PC-9 (cell line): Measurements from ENCODE around the gene FOXN3. TPM values are rescaled to one million over a fixed set of nuclear protein-coding genes. Genes with fewer than 3 reads are reported as not detected.

ENCODE experiments used
- BruUV-seq: library from RNA; stranded (reverse); fragments of 400-500 nt; replicated peaks from 2 replicates; lab custom pipeline; 2021; lab: Mats Ljungman, UMichigan
- CTCF ChIA-PET: fragments of 300-600 bp; sonication (Branson Sonifier 250); formaldehyde crosslinking; loops from one replicate; lab custom pipeline; 2022; ENCODE audit warnings: antibody characterized with exemption; lab: Charles Lee
- POLR2A ChIA-PET: fragments of 300-600 bp; sonication (Branson Sonifier 250); formaldehyde crosslinking; loops from one replicate; lab custom pipeline; 2022; ENCODE audit warnings: antibody characterized with exemption; ENCODE audit not compliant: unreplicated experiment; lab: Charles Lee
- DNase-seq, 2 experiments: peaks; one replicate each; pipeline versions ENCODE4 v3.0.0 to v3.0.0-alpha.2; 2015 to 2022; ENCODE audit warnings: mixed read lengths in 1 of 2
- H2AFZ ChIP-seq: fragments of 200-600 bp; sonication (generic); 2 replicates; pipeline ENCODE4 v1.8.1; 2017; ENCODE audit warnings: antibody characterized with exemption
- H3F3A ChIP-seq: fragments of 200-600 bp; sonication (generic); 2 replicates; pipeline ENCODE4 v1.8.1; 2017; ENCODE audit warnings: antibody characterized with exemption, mild to moderate bottlenecking, low read depth; ENCODE audit not compliant: insufficient read depth
- H3K27ac ChIP-seq: fragments of 200-600 bp; sonication (generic); 2 replicates; pipeline ENCODE4 v1.6.1; 2016; ENCODE audit warnings: mixed run types
- H3K27me3 ChIP-seq: fragments of 200-600 bp; sonication (generic); 2 replicates; pipeline ENCODE4 v1.6.1; 2016; ENCODE audit warnings: low read depth, mixed run types; ENCODE audit not compliant: insufficient read depth
- H3K36me3 ChIP-seq: fragments of 200-600 bp; sonication (generic); 2 replicates; pipeline ENCODE4 v1.6.1; 2016; ENCODE audit warnings: low read depth, mixed run types
- H3K4me1 ChIP-seq: fragments of 200-600 bp; sonication (generic); replicated peaks from 2 replicates; pipeline ENCODE4 v1.6.1; 2016; ENCODE audit warnings: mixed run types; ENCODE audit not compliant: insufficient read depth
- H3K4me2 ChIP-seq: fragments of 200-600 bp; sonication (generic); 2 replicates; pipeline ENCODE4 v1.6.1; 2017; ENCODE audit warnings: mixed run types
- H3K4me3 ChIP-seq: fragments of 200-600 bp; sonication (generic); 2 replicates; pipeline ENCODE4 v1.6.1; 2016; ENCODE audit warnings: mixed run types
- H3K79me2 ChIP-seq: fragments of 200-600 bp; sonication (generic); 2 replicates; pipeline ENCODE4 v1.6.1; 2017; ENCODE audit warnings: low read depth, mixed run types
- H3K9me2 ChIP-seq: fragments of 200-600 bp; sonication (generic); 2 replicates; pipeline ENCODE4 v1.8.1; 2017; ENCODE audit warnings: mild to moderate bottlenecking; ENCODE audit not compliant: insufficient read depth
- H3K9me3 ChIP-seq: fragments of 200-600 bp; sonication (generic); 2 replicates; pipeline ENCODE4 v1.8.1; 2016; ENCODE audit warnings: low read depth; ENCODE audit not compliant: insufficient read depth
- H4K20me1 ChIP-seq: fragments of 200-600 bp; sonication (generic); 2 replicates; pipeline ENCODE4 v1.8.1; 2017; ENCODE audit not compliant: insufficient read depth
- EZH2 ChIP-seq: fragments of 200-600 bp; sonication (generic); IDR thresholded peaks from 2 replicates; pipeline ENCODE4 v1.8.0; 2017; ENCODE audit warnings: antibody characterized with exemption, low read depth
- intact Hi-C: fragments of 100-400 bp; cut with micrococcal nuclease; formaldehyde crosslinking; loops from one replicate; pipeline ENCODE4 v1.10.0; 2022; ENCODE audit not compliant: unreplicated experiment
- total RNA-seq: library from RNA; stranded (reverse); gene quantifications from 2 replicates; pipeline ENCODE4 v1.2.3, GENCODE V29; 2021
- TF ChIP-seq, protein P1 (sequence below): fragments of 200-600 bp; sonication (generic); conservative IDR thresholded peaks from 2 replicates; pipeline ENCODE4 v1.6.1; 2017; ENCODE audit warnings: mixed run types, antibody characterized with exemption, mild to moderate bottlenecking, moderate library complexity

Gene FOXN3
- total RNA-seq, 1 experiment from 2014 or later, result 4.2 TPM

DNA sequence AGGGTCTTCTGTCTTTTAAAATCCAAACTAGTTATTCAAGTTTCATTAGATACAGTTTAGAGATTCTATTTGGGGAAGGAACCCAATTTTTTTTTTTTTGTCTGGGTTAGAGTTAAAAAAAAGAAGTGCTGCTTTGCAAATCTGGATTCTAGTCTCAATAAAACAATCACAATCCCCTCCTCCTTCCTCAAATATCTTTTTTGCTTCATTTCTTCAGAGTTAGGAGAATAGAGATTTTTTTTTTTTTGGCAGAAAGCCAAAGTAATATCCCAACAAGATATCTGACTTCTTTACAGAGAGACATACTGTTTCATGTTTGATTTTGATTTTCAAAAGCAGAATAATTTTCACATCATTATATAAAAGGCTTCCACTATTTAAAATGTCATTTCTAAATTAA, 201.9 kb downstream of the FOXN3 start:
- Histone ChIP-seq H3K4me2 (no peak overlapping the region), H3K27ac (no peak overlapping the region), H4K20me1 (no peaks in the 10 kb centered on the region), H3K27me3 (peaks cover 37% of the 10 kb centered on the region; the same call in 1 of the 2 replicates), H3K79me2 (no peaks in the 10 kb centered on the region), H3K9me2 (no peaks in the 10 kb centered on the region), H3K9me3 (no peaks in the 10 kb centered on the region), H3K4me1 (no peaks in the 10 kb centered on the region), H3K4me3 (no peak overlapping the region), H3F3A (no peaks in the 10 kb centered on the region), H3K36me3 (no peaks in the 10 kb centered on the region), H2AFZ (no peak overlapping the region)
- BruUV-seq, result no TSS peak
- DNase-seq, result no peak
- ChIA-PET POLR2A (no interaction called here), CTCF (no interaction called here)
- TF ChIP-seq EZH2, result no peak
- TF ChIP-seq, protein P1, sequence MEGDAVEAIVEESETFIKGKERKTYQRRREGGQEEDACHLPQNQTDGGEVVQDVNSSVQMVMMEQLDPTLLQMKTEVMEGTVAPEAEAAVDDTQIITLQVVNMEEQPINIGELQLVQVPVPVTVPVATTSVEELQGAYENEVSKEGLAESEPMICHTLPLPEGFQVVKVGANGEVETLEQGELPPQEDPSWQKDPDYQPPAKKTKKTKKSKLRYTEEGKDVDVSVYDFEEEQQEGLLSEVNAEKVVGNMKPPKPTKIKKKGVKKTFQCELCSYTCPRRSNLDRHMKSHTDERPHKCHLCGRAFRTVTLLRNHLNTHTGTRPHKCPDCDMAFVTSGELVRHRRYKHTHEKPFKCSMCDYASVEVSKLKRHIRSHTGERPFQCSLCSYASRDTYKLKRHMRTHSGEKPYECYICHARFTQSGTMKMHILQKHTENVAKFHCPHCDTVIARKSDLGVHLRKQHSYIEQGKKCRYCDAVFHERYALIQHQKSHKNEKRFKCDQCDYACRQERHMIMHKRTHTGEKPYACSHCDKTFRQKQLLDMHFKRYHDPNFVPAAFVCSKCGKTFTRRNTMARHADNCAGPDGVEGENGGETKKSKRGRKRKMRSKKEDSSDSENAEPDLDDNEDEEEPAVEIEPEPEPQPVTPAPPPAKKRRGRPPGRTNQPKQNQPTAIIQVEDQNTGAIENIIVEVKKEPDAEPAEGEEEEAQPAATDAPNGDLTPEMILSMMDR, result no peak
- intact Hi-C loops, result loop anchor here (2.0 kb wide), 1 partner anchor 28 kb away; no protein-coding TSS in a partner anchor

DNA sequence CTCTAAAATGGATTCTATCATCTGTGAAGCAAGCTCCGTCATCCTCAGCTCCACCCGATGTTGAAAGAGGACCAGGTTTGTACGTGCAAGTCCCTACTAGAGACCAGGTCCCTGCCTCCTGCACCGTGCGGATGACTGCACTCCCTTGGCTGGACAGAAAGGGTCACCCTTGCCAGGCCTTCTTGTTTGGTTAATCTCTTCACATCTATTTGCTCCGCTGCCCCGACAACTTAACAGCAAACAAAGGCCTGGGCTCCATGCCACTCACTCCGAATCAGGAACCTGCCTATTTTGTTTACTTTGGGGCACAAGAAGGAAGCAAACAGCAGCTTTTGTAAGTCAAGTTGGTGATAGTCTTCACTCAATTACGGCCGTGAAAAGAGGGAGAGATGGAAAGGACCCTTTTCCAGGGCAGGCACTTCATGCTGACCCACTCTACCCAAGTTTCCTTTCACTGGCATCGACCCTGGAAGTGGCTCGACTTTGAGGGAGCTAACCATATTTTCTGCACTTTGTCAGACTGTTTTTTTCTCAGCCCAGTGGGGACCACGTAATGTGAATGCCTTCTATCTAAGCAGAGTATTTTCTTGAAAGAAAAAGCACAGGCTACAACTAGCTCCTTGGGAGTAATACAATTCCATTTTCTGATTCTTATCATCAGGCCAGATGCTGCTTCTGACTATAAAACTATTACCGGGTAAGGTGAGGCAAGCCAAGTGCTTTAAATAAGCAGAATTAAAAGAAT, 202.6 kb downstream of the FOXN3 start:
- H3K4me2 ChIP-seq, result no peak overlapping the region
- no peaks in the 10 kb centered on the region for H3K79me2 ChIP-seq
- no peak overlapping the region for H3K4me3 ChIP-seq
- no peaks in the 10 kb centered on the region for H3K9me3 ChIP-seq
- H3F3A ChIP-seq, result no peaks in the 10 kb centered on the region
- ChIA-PET CTCF (no interaction called here), POLR2A (no interaction called here)
- no peak overlapping the region for H2AFZ ChIP-seq
- no TSS peak for BruUV-seq
- no peaks in the 10 kb centered on the region for H3K9me2 ChIP-seq
- peak; percentile 56 to 66 for DNase-seq
- H3K4me1 ChIP-seq, result no peaks in the 10 kb centered on the region
- no peak overlapping the region for H3K27ac ChIP-seq
- intact Hi-C loops, result loop anchor here (2.0 kb wide), 1 partner anchor 28 kb away; no protein-coding TSS in a partner anchor
- H4K20me1 ChIP-seq, result no peaks in the 10 kb centered on the region
- H3K36me3 ChIP-seq, result no peaks in the 10 kb centered on the region
- TF ChIP-seq EZH2, result no peak
- TF ChIP-seq, protein P1, result no peak
- H3K27me3 ChIP-seq, result peaks cover 36% of the 10 kb centered on the region

GRCh38 chr14:89212386-89213235, 204.4 kb downstream of the FOXN3 start:
- intact Hi-C loops, result no loop called here
- no peaks in the 10 kb centered on the region for H3K4me1 ChIP-seq

More at GRCh38 chr14:89212386-89213235, 204.4 kb downstream of the FOXN3 start:
- Histone ChIP-seq H3K27me3 (peaks cover 28% of the 10 kb centered on the region), H3K36me3 (no peaks in the 10 kb centered on the region), H2AFZ (no peak overlapping the region), H3K79me2 (no peaks in the 10 kb centered on the region), H3K27ac (no peak overlapping the region), H3K9me3 (no peaks in the 10 kb centered on the region), H3K4me2 (no peak overlapping the region), H4K20me1 (no peaks in the 10 kb centered on the region), H3K4me3 (no peak overlapping the region), H3F3A (no peaks in the 10 kb centered on the region), H3K9me2 (no peaks in the 10 kb centered on the region)
- BruUV-seq, result no TSS peak
- ChIA-PET CTCF (no interaction called here), POLR2A (no interaction called here)
- DNase-seq, result no peak
- TF ChIP-seq EZH2, result no peak
- TF ChIP-seq, protein P1, result no peak
